GM19025 (cell line): ENCODE measurements around the gene HOXC12.

Experiments used
- ATAC-seq: cut with Tn5 transposase; IDR thresholded peaks from one replicate; pipeline ENCODE4 v1.9.1; 2021; ENCODE audit warnings: mild to moderate bottlenecking, low read depth, moderate library complexity; ENCODE audit not compliant: unreplicated experiment

HOXC12 gene

GRCh38 chr12:53954694-53955035, at the start of gene HOXC12:
Gene HOXC12 (plus strand): TSS chr12:53954903. CDS start chr12:53954930, 27 bp downstream.
- ATAC-seq, result no peak

GRCh38 chr12:53907103-53907502, 47.6 kb upstream of the HOXC12 start:
- ATAC-seq, result no peak

DNA sequence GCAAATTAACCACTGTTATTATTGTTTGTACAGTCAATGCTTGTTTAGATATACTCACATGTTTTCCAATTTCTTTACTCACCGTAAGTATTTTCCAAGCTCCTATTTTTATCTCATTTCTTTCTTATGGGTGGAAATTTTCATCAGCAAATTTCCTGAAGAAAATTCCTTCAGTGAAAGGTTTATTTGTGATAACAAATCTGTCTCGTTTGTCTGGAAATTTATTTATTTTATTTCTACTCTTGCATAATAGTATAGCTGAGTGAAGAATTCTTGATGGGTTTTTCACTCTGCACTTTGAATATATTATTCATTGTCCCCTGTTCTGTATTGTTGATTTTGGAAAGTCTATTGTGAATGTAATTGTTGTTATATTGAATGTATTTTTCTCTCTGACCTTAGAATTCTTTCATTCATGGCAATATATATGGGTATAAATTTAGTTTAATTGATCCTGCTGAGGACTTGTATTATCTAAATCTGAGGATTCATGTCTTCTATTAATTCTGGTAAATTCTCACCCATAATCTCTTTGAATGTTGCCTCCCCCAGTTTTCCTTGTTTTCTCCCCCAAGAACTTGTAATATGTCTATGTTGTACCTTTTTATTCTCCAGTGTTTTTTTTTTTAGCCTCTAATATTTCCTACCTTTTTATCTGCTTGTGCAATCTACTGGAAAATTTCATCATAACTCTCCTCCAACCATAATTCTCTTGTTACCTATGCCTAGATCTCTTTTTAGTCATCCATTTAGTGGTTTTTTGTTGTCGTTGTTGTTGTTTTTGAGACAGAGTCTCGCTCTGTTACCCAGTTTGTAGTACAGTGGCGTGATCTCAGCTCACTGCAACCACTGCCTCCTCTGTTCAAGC, 37.7 kb upstream of the HOXC12 start:
- no peak for ATAC-seq

DNA sequence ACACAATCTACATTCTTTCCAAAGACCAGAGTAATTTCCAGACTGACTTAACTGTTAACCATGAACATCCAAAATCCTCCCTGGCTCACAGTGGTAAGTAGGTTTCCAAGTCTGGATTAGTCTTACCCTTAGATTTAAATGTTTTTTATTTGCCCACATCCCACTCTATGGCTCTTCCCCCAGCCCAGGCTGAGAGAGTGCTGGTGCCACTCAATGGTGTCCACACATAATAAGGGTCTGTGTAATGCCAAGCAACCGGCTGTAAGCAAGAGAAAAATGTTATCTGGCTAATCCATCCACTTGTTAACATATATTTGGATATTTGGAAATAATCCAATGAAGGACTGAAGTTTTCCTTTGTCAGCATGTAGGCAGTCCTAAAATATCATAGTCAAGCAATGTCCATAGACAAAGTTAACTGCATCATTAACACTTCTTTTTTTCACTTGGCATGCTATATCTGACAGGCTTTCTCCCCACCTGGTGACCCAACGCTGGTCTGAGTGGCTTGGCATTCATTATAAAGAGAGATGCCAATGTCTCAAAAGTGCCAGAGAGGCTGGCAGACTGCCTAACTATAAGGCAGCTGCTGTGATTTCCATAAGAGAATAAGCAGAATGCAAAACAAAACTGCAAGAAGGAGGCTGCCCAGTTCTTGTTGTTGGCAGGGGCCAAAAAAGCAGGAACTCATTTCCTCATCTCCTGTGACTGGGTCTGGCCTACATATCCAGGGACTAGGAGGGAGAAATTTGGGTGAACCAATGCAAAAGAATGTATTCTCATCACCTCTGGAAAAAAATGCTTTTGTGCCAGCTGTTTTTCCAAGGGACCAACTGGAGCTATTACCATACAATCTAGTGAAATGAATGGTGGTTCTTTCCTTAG, 29.9 kb upstream of the HOXC12 start:
- ATAC-seq, result no peak

DNA sequence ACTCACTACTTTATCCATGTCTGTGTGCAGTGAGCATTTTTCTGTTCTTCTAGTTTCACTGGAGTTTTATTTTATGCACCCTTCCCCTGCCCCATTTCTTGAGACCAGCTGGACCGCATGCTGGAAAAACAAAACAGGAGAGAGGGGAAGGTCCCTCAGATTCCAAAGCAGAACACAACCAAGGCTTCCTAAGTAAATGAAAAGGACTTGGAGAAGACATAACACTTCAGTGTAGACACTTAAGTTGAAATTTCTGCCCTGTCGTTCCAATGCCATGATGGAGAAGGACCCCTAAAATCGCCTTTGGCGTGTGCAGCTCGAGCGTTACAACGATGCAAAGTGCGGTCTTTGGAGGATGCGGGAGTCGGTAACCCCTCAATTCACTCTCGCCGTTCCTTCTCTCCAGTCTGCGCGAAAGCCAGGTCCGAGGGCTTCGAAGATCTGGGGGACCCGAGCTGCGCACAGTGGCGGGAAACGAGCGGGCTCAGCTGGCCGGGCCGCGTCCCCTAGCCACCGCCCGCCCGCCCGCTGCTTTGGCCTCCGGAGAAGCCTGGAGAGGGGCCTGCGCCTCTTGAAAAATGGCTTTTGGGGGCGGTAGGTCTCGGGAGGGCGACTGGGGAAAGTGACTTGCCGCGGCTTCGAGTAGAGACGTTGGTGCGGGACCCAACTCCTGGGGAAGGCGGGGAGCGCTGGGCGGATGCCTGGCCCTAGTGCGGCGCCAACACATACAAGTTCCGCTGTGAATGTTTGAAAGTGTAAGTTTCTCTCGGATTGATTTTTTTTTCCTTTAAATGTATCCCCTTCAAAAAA, 27.3 kb upstream of the HOXC12 start:
- ATAC-seq, result no peak

DNA sequence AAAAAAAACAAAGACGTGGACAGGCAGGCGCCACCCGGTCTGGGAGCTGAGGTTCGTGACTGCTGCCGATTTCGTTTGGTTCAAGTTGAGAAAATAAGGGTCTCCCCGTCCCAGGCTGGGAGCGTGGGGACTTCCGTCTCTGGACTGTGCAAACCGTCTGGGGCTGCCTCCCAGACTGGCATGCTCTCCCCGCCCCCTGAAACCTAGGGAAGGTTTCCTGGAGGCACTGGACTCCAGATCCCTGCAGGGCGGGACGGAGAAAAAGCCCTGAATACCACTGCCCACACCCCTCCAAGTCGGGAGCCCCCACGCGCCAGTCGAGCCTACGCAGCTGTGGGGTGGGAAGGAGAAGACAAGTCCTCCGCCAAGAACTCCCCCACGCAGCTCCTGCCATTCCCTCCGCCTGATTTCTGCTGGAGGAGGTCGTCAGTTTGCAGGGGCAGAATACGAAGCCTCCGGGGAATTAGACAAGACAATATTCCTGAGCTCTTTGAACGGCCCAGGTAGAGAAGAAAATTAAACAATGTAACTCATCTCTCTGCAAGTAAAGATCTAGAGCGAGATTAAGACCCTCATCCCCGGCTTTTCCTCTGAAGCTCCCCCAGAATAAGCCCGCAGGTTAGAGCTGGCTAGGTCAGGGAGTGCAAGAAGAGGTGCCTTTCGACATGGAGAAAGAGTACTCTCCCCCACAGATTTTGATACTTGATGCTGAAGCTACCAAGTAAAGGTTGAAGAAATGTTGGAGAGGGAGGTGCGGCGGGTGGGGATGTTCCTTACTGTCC, 26.5 kb upstream of the HOXC12 start:
- no peak for ATAC-seq

DNA sequence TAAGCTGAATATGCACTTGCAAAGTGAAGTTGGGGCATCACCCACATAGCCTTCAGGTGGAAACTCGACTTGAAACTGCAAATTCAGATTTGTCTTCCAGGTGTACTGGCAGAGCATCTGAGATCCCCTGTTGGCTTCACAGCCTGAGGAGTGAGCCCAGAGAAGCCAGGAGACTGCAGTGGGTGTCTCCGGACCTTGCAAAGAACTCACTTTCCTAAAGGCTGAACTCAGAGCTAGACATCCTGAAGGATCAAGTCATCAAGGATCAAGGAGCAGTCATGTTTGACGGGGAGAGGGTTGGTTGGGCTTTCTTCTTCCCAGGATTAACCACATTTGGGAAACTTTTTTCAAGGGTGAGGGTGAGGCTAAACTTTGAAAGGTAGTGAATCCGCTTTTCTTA, 25.2 kb upstream of the HOXC12 start:
- no peak for ATAC-seq

DNA sequence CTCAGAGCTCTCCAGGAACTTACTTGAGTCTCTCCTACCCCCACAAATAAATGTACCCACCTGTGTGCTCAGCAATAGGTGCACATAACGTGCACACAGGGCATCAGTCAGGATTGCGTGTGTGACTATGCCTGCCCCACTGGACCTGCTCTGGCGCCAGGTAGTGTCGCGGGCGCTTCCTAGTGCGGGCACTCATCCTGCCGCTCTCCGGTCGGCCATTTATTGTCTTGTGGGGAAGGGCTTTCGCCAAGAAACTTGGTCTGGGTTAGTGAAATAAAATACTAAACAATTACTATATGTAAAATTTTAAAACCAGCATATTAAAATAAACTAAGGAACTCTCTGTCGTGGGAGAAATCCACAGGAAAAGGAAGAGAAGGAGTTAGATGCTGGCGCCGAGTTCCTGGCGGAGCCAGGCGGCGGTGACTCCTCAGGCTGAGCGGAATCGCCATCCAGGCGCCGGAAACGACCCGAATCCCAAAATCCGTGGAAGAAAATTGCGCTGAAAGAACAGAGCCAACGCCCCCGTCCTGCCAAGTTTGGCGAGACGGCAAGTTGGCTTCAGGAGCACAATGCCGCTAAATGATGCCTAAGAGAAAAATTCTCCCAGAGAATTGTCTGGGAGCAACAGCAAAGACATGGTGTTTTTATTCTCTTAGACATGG, 24.0 kb upstream of the HOXC12 start:
- no peak for ATAC-seq

GRCh38 chr12:53931844-53932581, 22.7 kb upstream of the HOXC12 start:
- ATAC-seq, result no peak

DNA sequence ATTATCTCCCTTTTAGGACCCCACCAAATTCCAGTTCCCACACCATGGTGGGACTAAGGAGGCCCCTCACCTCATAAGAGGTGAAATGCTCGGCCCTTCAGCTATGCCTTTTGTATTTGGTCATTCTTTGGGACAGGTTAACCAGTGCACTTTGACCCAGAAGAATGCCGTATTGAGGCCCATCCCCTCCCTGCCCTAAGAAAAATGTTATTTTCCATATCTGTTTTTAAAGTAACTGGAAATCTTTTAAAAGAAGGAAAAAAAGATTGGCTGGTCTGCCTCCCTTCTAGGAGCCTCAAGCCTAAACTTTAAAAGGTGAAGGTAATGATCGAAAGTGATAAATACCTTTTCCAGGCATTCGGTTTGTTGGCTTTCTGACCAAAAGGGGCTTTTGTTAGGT, 21.8 kb upstream of the HOXC12 start:
- no peak for ATAC-seq

- ATAC-seq, result no peak
These were observed 19.0 kb upstream of the HOXC12 start for GRCh38 chr12:53935383-53936341.

DNA sequence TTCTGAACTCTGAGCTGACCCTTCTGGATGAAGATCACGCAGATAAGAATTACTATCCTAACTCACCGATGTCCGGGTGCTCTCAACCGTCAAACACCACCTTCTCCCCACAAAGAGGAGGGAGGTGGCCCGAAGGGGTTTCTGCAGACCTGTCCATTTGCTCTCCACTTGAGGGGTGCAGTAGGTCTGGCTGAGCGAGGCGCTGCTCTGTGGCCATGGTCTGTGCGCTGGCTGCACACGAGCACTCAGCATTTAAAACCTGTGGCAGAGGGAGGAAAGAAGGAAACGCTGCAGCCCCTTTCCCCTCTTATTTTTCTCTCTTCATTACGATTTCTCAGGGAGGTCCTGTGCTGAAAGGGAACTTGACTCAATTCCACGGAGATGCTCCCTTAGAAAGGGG, 17.6 kb upstream of the HOXC12 start:
- ATAC-seq, result no peak

DNA sequence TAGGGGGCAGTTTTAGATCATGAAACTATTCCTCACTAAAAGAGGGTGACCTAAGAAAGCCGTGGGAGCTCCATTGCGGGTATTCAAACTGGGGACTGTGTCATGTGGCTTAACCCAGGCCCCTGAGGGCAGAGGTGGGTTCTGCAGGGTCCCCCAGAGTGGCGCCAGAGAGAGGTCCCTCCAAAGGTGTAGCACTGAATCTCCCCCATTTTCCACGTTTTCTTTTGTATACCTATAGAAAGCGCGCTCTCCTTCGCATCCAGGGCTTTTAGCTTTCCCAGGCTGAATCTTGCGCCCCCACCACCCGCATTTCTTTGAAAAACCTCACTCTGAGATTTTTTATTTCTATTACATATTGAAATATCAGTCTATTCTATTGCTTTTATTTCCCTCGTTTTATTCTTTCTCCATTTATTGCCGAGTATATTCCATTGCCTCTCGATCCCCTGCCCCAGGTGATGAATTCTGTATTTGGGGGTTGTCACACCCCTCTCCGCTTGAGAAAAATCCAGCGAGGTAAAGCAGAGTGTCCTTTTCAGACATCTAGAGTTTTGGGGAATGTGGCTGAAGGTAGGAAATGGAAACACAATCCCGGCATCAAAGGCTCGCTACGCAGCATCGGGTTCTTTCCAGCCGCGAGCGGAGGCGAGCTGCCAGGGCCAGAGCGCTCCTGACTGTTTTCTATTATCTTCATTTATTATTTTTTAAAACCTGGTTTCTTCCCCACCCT, 16.9 kb upstream of the HOXC12 start:
- ATAC-seq, result no peak

- ATAC-seq, result no peak
These were observed 16.2 kb upstream of the HOXC12 start, which contains the start of gene HOXC13 for GRCh38 chr12:53938326-53939140. Gene HOXC13 (plus strand): TSS chr12:53938831. CDS start chr12:53938907, 76 bp downstream.

- no peak for ATAC-seq
These were observed 15.3 kb upstream of the HOXC12 start for GRCh38 chr12:53939141-53940108.
